ENCODE measurements around the gene FBXW8.

Gene FBXW8

GRCh38 chr12:117026343-117026742, 115.6 kb downstream of the FBXW8 start:
- DNase-seq, result no peak

DNA sequence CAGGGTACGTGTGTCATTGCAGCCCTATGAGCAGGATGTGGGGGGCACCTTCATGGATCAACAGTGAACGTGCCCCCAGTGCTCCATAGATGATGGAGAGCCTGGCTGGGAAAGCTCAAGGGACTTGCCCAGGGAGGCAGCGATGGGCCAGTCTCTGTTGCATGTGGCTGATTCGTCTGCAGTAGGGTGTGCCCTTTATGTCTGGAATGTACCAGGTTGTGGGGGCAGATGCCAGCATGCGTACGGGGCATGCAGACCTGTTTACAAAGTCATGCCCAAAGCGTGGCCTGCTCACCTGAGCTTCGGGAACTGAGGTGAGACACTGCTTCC, 116.1 kb downstream of the FBXW8 start:
- no peak for DNase-seq

GRCh38 chr12:117027251-117028086, 116.7 kb downstream of the FBXW8 start:
- no peak for DNase-seq

GRCh38 chr12:117028254-117028653, 117.5 kb downstream of the FBXW8 start:
- no peak for DNase-seq

DNA sequence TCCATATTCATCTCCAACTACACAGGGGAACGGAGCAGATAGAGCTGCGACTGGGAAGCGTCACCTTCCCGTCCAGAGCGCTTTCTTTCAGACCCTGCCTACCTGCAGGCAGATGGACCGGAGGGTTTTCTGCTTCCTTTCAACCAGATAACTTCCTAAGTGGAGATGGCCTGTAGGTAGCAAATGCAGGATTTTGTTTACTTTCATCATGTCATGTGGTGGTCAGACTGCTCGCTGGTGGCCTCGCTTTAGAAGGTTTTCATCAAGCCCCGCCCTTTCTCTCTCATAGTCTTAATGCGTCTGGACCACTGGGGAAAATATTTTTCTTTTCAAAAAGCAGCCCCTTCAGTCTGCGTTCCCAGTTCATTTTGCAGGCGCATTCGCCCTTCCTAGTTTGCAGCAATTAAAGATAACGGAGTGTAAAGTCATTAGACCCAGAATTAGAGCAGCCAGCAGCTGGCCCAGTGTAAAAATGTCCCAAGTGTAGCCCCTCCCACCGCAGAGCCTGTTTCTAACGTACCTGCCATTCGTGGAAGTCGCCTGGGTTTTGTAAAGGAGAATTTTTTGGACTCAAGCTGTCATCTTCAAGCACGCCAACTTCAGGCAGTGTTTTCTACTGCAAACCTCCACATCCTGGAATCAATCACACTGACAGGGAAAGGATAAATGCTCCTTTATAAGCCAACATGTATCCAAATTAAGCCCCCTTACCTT, 119.6 kb downstream of the FBXW8 start:
- DNase-seq, result no peak

DNA sequence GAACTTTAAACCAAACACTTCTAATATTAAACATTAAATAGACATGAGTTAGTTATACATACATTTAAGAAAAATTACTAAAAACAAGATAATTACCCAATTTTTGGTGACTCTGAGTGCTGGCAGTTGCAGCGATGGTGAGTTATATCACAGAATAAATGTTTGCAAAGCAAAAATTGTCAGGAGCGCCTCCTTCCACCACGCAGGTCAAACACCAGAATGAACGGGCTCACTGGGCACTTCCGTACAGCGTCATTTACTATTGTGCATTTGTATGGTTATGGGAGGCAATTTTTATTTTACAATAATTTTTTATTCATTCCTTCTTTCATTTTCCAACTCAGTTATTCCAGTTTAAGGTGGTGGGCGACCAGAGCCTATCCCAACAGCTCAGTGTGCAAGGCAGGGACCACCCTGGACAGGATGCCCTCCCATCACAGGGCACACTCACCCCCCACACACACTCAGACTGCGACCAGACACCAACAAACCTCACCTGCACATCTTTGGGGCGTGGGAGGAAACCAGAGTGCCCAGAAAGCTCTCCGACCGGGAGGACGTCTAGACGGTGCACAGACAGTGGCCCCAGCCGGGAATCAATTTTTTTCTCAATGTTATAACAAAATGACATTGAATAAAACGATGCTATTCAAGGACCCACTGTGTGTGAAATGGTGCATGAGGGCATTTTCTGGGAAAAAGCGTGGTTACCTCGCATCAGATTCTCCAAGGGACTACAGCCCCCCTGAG, 121.3 kb downstream of the FBXW8 start:
- no peak for DNase-seq

- DNase-seq, result no peak
These were observed 122.0 kb downstream of the FBXW8 start for GRCh38 chr12:117032593-117033381.

GRCh38 chr12:117033382-117034221, 122.9 kb downstream of the FBXW8 start:
- DNase-seq, result no peak

- no peak for DNase-seq
These were observed 123.5 kb downstream of the FBXW8 start for GRCh38 chr12:117034249-117034648.

DNA sequence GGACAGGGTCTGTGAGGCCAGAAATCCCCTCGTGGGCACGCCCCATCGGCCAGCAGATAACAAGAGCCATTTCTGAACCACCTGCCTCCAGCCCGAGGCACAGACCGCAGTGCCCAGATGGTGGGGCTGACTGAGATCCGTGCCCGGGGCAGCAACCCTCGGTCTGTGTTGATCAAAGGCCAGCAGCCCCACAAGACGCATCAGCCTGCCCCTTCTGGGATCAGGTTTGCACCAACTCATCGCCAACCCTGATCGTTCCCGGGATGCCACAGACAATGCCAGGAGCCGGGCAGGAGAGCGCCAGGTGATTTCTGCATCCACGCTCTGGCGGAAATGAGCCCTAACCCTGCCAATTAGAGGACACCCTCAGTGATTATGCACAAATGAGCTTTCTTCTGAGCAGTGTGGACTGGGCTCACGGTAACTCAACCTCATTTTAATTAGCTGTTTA, 124.0 kb downstream of the FBXW8 start:
- DNase-seq, result no peak

- no peak for DNase-seq
These were observed 124.5 kb downstream of the FBXW8 start for GRCh38 chr12:117035287-117035686.

DNA sequence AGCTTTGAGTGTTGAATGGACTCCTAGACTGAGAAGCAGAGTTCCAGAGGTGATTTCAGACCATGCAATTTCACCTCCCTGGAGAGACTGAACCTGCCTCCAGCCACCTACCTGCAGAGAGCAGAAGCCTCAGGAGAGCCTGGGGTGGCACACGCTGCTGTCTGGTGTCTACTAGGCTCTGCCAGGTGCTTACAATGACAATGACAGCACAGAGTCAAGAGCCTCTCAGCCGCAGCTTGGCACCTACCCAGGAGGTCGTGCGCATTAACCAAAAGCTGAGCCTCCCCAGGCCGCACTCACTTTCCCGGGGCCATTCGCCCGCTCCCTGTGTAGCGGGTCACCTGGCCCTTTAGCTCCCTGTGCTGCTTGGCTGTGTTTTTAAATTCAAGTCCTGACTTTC, 125.3 kb downstream of the FBXW8 start:
- no peak for DNase-seq

GRCh38 chr12:117036547-117036946, 125.8 kb downstream of the FBXW8 start:
- DNase-seq, result no peak

GRCh38 chr12:117037289-117038022, 126.7 kb downstream of the FBXW8 start:
- no peak for DNase-seq

DNA sequence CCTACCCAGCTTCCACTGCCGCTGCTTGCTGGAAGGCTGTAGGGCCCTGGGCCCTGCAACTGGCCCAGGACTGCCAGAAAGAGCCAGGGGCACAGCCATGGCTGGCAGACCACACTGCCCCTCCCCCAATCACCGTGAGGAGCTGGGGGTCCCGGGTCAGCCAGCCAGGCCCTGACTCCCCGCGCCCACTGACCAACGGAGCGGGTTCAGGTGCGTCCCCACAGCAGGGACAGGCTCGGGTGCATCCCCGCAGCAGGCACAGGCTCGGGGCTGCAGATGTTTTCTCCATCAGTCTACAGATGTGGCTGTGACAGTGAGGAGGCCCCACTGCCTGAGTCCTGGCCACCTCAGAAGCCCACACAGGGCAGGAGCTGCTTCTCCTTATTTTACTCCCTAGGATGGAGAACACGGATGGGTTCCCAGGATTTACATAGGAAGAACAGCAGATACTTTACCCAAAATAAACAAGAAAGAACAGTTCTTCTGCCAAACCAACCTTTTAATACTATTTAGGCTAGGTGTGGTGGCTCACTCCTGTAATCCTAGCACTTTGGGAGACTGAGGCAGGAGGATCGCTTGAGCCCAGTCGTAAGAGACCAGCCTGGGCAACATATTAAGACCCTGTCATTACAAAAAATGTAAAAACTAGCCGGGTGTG, 127.4 kb downstream of the FBXW8 start:
- DNase-seq, result no peak

GRCh38 chr12:117038919-117039318, 128.2 kb downstream of the FBXW8 start:
- no peak for DNase-seq

DNA sequence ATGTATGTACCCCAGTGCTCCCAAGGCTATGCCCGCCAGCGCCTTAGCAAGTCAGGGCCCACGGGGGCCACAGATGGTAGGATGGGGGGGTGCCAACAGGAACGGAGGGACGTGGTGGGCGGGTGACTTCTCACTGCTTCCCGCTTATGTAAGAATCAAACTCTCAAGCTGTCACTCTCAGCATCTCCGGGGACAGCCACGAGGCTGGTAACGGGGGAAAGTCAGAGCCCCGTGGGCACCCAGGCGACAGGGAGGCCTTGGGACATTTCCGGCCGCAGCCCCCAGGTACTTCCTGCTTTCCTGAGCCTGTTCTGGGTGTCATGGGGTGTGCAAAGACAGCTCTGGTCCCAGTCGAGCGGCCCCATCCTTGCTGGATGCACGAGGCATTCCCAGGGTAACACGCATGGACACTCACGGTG, 129.2 kb downstream of the FBXW8 start:
- DNase-seq, result no peak

DNA sequence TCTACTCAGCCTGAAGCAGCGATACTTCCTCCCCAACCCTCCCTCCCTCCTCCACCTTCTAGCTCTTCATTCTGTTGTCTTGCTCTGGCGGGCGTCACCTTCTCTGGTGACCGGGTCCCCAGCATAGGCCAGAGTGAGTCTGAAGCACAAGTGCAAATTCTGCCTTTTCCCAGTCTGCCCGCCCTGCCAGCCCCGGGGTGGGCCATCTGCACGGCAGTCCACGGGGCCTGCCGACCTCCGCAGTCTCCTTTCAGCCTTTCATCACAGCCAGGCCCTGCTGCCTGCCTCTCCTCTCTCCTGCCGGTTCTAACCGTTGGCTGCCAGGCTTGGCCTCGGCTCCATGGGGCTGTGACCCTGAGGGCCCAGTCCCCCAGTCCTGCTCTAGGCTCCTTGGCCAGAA, 129.7 kb downstream of the FBXW8 start:
- no peak for DNase-seq

- no peak for DNase-seq
These were observed 131.0 kb downstream of the FBXW8 start for GRCh38 chr12:117041798-117042170.

DNA sequence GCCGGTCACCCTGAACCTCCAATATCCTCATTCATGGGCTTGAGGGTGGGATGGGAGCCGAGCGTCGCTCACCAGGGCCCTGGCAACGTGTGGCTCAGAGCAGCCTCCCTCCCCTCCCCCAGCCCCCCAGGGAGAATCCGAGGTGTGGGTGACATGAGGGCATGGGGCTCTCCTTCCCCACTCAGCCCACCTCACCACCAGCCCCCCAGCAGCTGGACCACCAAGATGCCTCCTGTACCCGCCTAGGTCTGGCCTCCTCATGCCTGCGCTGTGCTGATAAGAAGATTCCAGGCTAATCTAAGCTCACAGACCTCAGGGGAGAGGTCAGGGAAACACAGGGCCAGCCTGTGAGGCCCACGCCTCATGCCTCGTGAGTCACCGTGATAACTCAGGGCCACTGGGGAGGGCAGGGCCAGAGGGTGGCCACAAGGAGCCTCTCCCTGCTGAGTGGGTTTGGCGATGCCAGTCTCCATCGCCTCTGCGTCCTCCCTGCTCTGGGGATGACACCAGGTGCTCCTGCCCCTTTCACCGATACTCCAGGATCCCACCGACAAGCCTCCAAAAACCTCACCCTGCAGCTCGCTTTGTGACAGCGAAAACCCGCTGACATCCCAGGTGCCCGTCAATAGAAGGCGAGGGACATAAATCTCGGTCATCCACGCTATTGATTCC, 131.6 kb downstream of the FBXW8 start:
- DNase-seq, result no peak
